H1 (cell line): Measurements from ENCODE around the gene GGTLC3.
"Not testable (repeated sequence)": the region's sequence is repeated elsewhere in the genome, so short reads cannot be mapped to it uniquely, and the experiment has no call there.

Experiments
- CEBPB ChIP-seq: IDR thresholded peaks from 2 replicates; pipeline ENCODE4 v1.6.1; 2012; ENCODE audit warnings: low read depth, low read length
- EZH2 ChIP-seq: fragments of 200-600 bp; sonication (generic); IDR thresholded peaks from 2 replicates; pipeline ENCODE4 v1.7.1; 2012; ENCODE audit warnings: low read depth, mild to moderate bottlenecking, moderate library complexity, low read length, inconsistent platforms; ENCODE audit not compliant: severe bottlenecking
- POLR2A ChIP-seq, 2 experiments: IDR thresholded peaks; 1 replicate in 1 of 2; 2 replicates in 1 of 2; pipeline ENCODE4 v1.6.1; 2011; ENCODE audit warnings: low read depth in 2 of 2, low read length in 2 of 2, mild to moderate bottlenecking in 2 of 2; ENCODE audit errors: control extremely low read depth in 1 of 2
- POLR2AphosphoS5 ChIP-seq: IDR thresholded peaks from 2 replicates; pipeline ENCODE4 v1.6.1; 2011; ENCODE audit warnings: low read depth, low read length
- RFX5 ChIP-seq: IDR thresholded peaks from 2 replicates; pipeline ENCODE4 v1.6.1; 2011; ENCODE audit warnings: low read depth, low read length, improper control_type of control experiment, borderline replicate concordance
- TCF12 ChIP-seq: IDR thresholded peaks from 2 replicates; pipeline ENCODE4 v1.6.1; 2011; ENCODE audit warnings: low read depth, mild to moderate bottlenecking, low read length
- YY1 ChIP-seq: IDR thresholded peaks from 2 replicates; pipeline ENCODE4 v1.6.1; 2011; ENCODE audit warnings: low read depth, mild to moderate bottlenecking, low read length
- TF ChIP-seq, protein P1 (sequence below), 3 experiments: IDR thresholded peaks; 1 replicate in 2 of 3; 2 replicates in 1 of 3; pipeline versions ENCODE4 v1.5.1 to v1.6.1; 2011; ENCODE audit warnings: low read length in 3 of 3, mild to moderate bottlenecking in 3 of 3, inconsistent platforms in 2 of 3, low read depth in 1 of 3, moderate library complexity in 1 of 3; ENCODE audit not compliant: insufficient read depth in 1 of 3; ENCODE audit errors: control extremely low read depth in 1 of 3
- TF ChIP-seq, protein P2 (sequence below): IDR thresholded peaks from 2 replicates; pipeline ENCODE4 v1.6.1; 2012; ENCODE audit warnings: inconsistent platforms
- TF ChIP-seq, protein P3 (sequence below): IDR thresholded peaks from 2 replicates; pipeline ENCODE4 v1.6.1; 2011; ENCODE audit warnings: low read length, improper control_type of control experiment

DNA sequence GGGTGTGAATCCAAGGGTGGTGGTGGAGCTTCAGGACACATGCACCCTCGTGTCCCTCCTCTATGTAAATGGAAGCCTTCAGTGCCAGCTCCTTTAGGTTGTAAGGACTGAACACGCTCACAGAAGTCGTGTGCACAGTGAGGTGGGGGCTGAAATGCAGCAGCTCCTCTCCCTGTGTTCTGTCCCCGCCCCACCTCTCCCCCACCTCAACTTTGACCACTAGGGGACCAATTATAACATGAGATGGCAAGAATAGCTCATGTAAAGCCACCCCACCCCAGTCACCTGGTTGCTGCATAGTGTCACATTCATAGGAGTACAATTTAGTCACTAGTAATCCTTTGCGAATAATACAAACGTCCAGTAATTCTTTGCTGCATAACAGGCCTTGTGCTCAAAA is 4.8 kb upstream of the GGTLC3 start:
- TF ChIP-seq, protein P1, sequence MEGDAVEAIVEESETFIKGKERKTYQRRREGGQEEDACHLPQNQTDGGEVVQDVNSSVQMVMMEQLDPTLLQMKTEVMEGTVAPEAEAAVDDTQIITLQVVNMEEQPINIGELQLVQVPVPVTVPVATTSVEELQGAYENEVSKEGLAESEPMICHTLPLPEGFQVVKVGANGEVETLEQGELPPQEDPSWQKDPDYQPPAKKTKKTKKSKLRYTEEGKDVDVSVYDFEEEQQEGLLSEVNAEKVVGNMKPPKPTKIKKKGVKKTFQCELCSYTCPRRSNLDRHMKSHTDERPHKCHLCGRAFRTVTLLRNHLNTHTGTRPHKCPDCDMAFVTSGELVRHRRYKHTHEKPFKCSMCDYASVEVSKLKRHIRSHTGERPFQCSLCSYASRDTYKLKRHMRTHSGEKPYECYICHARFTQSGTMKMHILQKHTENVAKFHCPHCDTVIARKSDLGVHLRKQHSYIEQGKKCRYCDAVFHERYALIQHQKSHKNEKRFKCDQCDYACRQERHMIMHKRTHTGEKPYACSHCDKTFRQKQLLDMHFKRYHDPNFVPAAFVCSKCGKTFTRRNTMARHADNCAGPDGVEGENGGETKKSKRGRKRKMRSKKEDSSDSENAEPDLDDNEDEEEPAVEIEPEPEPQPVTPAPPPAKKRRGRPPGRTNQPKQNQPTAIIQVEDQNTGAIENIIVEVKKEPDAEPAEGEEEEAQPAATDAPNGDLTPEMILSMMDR (IDR thresholded peaks at IDR 0.05; ENCODE audit: control extremely low read depth in 1 of 3, insufficient read depth in 1 of 3, low read depth in 1 of 3, low read length in 3 of 3) = not testable (repeated sequence)
- TF ChIP-seq, protein P2, sequence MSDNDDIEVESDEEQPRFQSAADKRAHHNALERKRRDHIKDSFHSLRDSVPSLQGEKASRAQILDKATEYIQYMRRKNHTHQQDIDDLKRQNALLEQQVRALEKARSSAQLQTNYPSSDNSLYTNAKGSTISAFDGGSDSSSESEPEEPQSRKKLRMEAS = not testable (repeated sequence)
- TF ChIP-seq YY1; POLR2AphosphoS5; CEBPB; EZH2; POLR2A (IDR thresholded peaks at IDR 0.05; ENCODE audit: control extremely low read depth in 1 of 2, low read depth in 2 of 2, low read length in 2 of 2); RFX5; TCF12: not testable (repeated sequence)
- TF ChIP-seq, protein P3, sequence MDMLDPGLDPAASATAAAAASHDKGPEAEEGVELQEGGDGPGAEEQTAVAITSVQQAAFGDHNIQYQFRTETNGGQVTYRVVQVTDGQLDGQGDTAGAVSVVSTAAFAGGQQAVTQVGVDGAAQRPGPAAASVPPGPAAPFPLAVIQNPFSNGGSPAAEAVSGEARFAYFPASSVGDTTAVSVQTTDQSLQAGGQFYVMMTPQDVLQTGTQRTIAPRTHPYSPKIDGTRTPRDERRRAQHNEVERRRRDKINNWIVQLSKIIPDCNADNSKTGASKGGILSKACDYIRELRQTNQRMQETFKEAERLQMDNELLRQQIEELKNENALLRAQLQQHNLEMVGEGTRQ = not testable (repeated sequence)
